ENCODE results near the gene INSM2.

The INSM2 gene

DNA sequence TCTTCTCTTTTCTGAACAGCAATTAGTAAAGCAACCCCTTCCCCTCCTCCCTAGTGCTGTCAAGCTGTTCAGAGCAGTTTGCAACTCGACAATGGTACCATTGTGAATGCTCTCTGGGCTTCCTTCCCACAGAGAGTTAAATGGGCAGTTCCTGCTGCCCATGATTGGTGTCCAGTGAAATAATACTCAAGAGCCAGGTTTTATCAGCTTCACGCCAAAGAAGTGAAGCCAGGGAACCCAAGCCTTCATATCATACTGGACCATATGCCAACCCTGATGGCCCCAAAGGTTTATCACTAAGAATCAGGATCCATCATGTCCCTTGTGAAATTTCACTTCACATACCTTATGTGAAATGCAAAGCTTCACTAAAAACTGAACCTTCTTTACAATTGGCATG lies 24.7 kb downstream of the INSM2 start:
- no peak for DNase-seq (ENCODE audit: low read depth)
- H3K4me3 ChIP-seq (ENCODE audit: low read depth, low read length), result no peak overlapping the region
- TF ChIP-seq CTCF (conservative IDR thresholded peaks at IDR 0.05; ENCODE audit: low read depth, low read length), result no peak

DNA sequence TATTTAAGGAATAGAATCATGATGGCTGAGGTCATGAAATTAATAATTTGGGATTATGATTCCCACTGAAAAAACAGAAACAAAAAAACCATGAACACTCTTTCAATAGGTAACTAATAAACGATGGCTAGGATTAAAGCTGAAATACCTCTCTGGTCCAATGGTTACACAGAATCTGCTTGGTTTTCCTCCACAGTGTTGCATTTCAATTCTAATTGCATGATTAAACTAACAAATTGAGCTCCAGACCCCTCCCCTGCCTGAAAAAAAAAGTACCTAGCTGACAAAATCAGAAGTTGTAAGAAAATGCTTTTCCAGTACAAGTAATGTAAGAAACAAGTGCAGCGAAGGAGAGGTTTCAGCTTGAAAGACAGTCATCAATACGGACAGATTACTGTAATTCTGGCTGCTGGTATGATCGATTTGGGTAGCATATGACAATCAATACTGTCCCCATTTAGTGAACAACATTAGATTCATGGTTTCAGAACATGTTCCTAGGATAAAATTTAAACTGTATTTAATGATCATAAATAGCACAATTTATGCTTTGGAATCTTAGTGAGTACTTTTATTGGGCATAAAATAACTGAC lies 32.0 kb downstream of the INSM2 start:
- no peak for TF ChIP-seq CTCF (conservative IDR thresholded peaks at IDR 0.05; ENCODE audit: low read depth, low read length)
- H3K4me3 ChIP-seq (ENCODE audit: low read depth, low read length), result no peak overlapping the region
- no peak for DNase-seq (ENCODE audit: low read depth)

DNA sequence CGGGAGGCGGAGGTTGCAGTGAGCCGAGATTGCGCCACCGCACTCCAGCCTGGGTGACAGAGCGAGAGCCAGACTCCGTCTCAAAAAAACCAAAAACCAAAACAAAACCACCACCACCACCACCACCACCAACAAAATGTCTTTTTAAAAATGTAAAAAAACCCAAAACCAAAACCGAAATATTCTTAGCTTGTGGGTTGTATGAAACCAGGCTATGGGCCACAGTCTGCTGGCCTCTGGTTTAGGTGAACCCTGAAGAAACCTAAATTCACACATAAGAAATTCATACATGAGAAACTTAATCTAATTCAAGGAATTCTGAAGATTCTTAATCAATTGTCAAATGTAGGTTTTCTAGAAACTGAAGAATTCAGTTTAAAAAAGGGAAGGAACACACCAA lies 37.6 kb downstream of the INSM2 start:
- no peak for TF ChIP-seq CTCF (conservative IDR thresholded peaks at IDR 0.05; ENCODE audit: low read depth, low read length)
- H3K4me3 ChIP-seq (ENCODE audit: low read depth, low read length), result no peak overlapping the region

DNA sequence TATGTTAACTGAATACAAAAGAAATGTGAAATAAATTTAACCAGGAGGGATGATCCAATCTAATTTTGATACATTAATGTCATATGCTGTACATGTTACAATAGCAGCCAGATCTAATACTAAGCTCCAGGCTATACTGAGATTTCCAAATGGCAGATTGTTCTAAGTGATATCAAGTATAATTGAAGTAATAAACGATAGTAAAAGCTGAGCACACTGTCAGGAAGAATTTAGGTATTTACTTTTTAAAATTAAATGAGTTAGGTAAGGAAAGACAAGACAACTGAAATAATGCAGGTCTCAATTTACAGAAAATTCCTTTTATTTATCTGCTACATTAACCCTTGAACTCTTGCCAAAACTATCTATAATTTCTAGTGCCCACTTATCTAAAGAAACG lies 39.9 kb downstream of the INSM2 start:
- no peak for TF ChIP-seq CTCF (conservative IDR thresholded peaks at IDR 0.05; ENCODE audit: low read depth, low read length)
- DNase-seq (ENCODE audit: low read depth), result no peak

More for the DNA sequence above, 37.6 kb downstream of the INSM2 start:
- DNase-seq (ENCODE audit: low read depth), result no peak

GRCh38 chr14:35576260-35576659 lies 42.3 kb downstream of the INSM2 start:
- H3K4me3 ChIP-seq (ENCODE audit: low read depth, low read length), result no peak overlapping the region
- TF ChIP-seq CTCF (conservative IDR thresholded peaks at IDR 0.05; ENCODE audit: low read depth, low read length), result no peak
- DNase-seq (ENCODE audit: low read depth), result peak; percentile 34

More for the DNA sequence above, 39.9 kb downstream of the INSM2 start:
- H3K4me3 ChIP-seq (ENCODE audit: low read depth, low read length), result no peak overlapping the region

DNA sequence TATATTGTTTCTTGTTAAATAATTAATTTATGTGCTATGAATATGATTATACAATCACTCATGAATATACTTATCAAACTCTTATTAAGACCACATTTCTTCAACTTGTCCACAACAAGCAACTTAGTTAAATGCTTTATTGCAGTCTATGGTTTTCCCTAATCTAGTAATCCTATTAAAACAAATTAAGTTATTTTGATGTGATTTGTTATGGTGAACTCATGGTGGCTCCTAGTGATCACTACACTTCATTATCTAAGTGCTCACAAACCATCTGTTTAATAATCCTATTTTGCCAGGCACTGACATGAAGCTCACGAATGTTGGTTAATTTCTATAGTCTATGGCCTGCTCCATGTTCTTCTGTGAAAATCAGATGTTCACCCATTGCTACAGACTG lies 42.9 kb downstream of the INSM2 start:
- no peak for TF ChIP-seq CTCF (conservative IDR thresholded peaks at IDR 0.05; ENCODE audit: low read depth, low read length)
- H3K4me3 ChIP-seq (ENCODE audit: low read depth, low read length), result no peak overlapping the region
- DNase-seq (ENCODE audit: low read depth), result no peak

DNA sequence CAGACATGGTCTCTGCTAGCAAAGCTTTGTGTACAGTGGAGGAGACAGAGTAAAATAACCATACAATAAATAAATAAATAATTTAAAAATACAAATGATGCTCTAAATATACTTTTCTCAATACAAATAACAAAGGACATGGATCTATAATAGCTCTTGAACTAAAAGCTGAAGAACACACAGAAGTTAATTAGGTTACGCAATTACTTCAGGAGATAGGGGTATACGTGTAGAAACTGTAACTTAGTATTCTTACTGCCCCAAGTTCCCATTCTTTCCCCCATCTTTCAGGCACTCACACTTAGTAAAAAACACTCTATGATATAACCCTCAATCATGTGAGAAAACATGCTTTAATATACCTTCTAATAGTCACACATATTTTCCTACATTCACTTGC lies 44.2 kb downstream of the INSM2 start:
- H3K4me3 ChIP-seq (ENCODE audit: low read depth, low read length), result no peak overlapping the region
- no peak for TF ChIP-seq CTCF (conservative IDR thresholded peaks at IDR 0.05; ENCODE audit: low read depth, low read length)
- no peak for DNase-seq (ENCODE audit: low read depth)
